ES-I3 (cell line): ENCODE results near the gene AFF2.

ENCODE experiments used
- H3K36me3 ChIP-seq: 2 replicates; pipeline ENCODE4 v1.6.1; 2013; ENCODE audit warnings: mild to moderate bottlenecking, low read length, control low read depth, moderate library complexity; ENCODE audit not compliant: insufficient read depth
- H3K4me1 ChIP-seq: 2 replicates; pipeline ENCODE4 v1.6.1; 2013; ENCODE audit warnings: mild to moderate bottlenecking, control low read depth, low read length; ENCODE audit not compliant: insufficient read depth
- H3K9ac ChIP-seq: 2 replicates; pipeline ENCODE4 v1.6.1; 2013; ENCODE audit warnings: low read depth, mild to moderate bottlenecking, low read length, moderate library complexity
- H3K9me3 ChIP-seq: 2 replicates; pipeline ENCODE4 v1.6.1; 2013; ENCODE audit warnings: mild to moderate bottlenecking, low read length, moderate library complexity; ENCODE audit not compliant: control insufficient read depth, insufficient read depth

AFF2 gene

DNA sequence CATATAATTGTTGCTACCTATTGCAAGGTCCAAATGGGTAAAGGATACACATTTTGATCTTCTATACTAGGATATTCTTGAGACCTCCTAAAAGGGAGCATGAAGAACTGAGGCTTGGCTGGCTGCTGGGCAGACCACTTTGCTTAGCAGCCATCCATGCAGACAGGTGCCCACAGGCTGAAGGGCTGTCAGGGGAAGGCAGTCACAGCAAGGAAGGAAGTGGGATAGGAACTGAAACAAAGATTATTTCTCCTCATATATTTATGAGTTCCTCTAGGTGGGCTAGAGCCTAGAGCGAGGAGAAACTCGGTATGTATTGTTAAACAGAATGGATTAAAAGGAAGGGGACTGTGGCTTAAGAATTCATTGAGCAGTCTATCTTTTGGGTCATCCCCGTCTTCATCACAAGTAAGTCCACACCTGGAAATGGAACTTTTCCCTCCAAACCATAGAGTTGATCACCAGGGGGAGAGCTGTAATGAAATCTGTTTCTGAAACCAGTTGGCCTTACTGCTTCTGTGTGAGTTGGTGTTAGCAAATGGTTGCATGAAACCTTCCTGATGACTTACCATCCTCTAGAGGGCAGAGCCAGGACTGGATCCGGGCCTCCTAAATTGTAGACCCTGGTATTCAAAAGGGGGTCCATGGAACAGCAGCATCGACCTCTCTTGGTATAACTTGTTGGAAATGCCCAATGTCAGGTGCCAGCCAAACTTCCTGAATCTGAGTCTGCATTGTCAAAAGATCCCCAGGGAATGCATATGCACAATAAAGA lies 42.3 kb downstream of the AFF2 start:
- Histone ChIP-seq H3K4me1 (peaks cover 24% of the 10 kb centered on the region), H3K9ac (no peak overlapping the region)

DNA sequence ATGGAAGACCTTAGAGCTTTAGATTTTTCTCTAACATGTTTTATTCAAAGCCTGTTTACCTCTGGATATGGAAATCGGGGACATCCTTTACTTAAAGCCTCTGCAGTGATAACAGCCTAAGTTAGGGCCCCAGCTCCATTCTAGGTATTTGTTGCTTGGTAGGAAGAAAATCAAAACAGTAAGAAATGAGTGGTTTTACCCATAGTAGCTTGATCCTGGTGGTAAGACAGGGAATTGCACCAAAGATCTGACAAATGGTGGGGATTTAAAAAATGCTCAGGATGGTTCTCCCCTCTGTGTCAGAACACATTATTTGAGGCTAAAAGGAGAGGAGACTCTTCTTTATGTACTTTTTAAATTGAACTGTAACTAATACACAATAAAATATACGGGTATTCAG lies 52.4 kb downstream of the AFF2 start:
- Histone ChIP-seq H3K4me1 (no peaks in the 10 kb centered on the region; the same call in 1 of the 2 replicates), H3K9me3 (no peaks in the 10 kb centered on the region), H3K9ac (no peak overlapping the region), H3K36me3 (no peaks in the 10 kb centered on the region)

More for the DNA sequence above, 42.3 kb downstream of the AFF2 start:
- Histone ChIP-seq H3K36me3 (no peaks in the 10 kb centered on the region), H3K9me3 (no peaks in the 10 kb centered on the region)

DNA sequence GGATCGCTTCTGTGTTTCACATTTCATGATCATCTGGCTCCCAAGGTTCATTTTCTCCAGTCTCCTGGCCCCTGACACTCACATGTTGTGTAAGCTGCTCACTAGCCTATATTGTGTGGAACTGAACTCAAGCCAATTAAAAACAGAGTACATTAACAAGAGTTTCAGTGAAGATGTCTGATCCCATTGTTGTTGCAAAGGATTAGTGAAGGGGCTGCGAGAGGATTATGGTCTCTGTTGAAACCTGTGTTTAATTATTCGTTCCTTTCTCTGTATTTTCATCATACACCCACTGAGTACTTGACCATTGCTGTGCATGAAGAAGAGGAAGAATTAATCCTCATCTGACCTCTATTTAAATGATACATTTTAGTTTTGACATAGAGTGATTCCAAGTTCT lies 54.7 kb downstream of the AFF2 start:
- H3K36me3 ChIP-seq: no peaks in the 10 kb centered on the region
- H3K9ac ChIP-seq: no peak overlapping the region
- no peaks in the 10 kb centered on the region for H3K9me3 ChIP-seq
- no peaks in the 10 kb centered on the region; the same call in 1 of the 2 replicates for H3K4me1 ChIP-seq

DNA sequence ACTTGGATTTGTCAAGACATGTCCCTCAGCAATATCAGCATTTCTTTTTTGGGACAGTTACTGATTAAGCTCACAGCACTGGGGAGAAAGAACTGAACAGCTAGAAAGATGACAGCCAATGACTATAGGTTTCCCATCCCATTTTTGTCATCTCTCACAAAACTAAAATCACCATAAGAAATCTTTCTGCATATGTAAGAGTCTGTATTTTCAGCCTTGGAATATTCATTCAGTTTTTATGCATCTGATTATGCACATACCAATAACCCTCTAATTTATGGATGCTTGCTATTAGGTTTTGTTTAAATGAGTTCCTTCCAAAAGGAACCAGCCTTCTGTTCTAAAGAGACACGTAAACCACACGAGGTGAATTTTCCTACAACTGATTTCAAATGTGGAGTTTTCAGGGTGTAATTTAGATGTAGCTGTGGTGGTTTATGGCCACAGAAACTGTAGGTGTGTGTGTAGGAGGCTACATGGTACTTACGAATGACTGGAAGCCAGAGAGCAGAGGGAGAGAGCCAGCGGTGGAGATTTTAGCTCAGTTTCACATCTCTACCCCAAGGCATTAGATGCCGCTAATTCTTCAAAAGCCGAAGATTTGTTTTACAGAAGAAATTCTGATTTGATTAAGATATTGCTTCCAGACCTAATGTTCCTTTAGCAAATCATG lies 55.3 kb downstream of the AFF2 start:
- H3K9me3 ChIP-seq: no peaks in the 10 kb centered on the region
- H3K36me3 ChIP-seq: no peaks in the 10 kb centered on the region
- no peaks in the 10 kb centered on the region; the same call in 1 of the 2 replicates for H3K4me1 ChIP-seq
- H3K9ac ChIP-seq: no peak overlapping the region

DNA sequence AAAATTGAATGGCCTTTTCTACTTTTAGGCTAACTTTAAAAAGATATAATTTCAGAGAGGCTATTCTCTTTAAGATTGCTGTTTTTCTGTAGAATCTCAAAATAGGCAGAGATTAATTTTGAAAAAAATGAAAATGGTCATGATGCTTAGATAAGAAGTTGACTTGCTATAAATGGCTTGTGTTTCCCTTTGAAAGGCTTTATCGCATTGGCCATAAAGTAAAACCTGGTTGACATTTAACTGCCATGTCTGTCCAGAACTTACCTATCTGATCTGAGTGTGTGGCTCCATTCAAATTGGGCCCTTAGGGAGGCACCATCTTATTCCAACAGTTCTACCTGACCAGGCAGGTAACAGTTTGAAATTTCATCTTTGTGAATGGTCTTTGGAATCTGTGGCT lies 56.1 kb downstream of the AFF2 start:
- Histone ChIP-seq H3K9ac (no peak overlapping the region), H3K4me1 (no peaks in the 10 kb centered on the region; the same call in 1 of the 2 replicates), H3K36me3 (no peaks in the 10 kb centered on the region), H3K9me3 (no peaks in the 10 kb centered on the region)

DNA sequence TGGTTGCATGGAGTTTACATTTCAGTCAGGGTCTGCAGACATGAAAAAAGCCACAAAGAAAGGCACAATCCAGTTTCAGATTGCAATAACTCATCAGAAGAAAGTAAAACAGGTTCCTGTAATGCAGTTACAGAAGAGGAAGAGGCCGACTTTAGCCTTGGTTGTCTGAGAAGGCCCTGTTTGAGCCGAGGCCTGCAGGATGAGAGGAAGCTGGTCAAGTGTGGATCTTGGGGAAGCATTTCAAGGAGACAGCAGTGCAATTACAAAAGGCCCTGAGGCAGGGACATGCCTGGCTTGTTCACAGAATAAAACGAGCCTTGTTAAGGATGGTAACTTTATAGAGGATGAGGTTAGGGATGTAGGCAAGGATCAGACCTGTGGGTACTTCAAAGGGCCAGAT lies 62.4 kb downstream of the AFF2 start:
- H3K36me3 ChIP-seq: no peaks in the 10 kb centered on the region
- peaks cover 18% of the 10 kb centered on the region for H3K4me1 ChIP-seq
- H3K9me3 ChIP-seq: no peaks in the 10 kb centered on the region
- no peak overlapping the region for H3K9ac ChIP-seq

DNA sequence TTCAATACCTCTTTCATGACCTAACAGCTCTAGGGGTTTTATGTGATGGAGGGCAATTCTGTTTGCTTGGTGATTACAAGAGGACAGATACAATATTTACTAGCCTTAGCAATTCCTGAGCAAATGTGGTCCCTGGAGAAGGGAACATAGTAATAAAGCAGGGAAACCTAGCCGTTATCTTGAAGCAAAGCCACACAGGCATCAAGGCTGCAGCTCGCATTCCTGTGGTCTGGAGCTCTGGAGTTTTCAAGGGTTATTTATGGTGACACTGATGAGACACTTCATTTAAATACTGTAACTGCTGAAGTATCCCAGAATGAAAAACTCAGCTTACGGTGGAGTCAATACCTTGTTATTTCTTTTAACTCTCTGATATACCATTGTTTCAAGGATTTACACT lies 66.8 kb downstream of the AFF2 start:
- Histone ChIP-seq H3K36me3 (no peaks in the 10 kb centered on the region), H3K9ac (no peak overlapping the region), H3K4me1 (peaks cover 18% of the 10 kb centered on the region), H3K9me3 (no peaks in the 10 kb centered on the region)

DNA sequence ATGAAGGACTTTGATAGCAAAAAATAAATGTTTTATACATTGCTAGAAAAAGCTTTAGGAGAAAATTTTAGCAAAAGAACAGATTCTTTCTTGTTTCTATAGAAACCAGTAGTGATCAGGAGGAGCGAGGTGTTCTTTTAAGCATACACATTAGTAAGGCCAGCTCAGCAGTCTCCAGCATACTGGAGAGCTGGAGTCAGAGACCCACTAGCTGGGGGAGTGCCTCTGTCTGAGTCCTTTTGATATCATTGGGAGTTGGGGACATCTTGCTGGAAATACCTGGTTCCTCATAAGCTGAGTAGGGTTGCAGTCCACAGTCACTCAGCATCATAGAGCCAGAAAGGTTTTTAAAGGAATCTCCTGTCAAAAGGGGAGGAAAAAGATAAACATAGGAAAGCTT lies 67.4 kb downstream of the AFF2 start:
- Histone ChIP-seq H3K9ac (no peak overlapping the region), H3K36me3 (no peaks in the 10 kb centered on the region), H3K4me1 (peaks cover 17% of the 10 kb centered on the region), H3K9me3 (no peaks in the 10 kb centered on the region)

DNA sequence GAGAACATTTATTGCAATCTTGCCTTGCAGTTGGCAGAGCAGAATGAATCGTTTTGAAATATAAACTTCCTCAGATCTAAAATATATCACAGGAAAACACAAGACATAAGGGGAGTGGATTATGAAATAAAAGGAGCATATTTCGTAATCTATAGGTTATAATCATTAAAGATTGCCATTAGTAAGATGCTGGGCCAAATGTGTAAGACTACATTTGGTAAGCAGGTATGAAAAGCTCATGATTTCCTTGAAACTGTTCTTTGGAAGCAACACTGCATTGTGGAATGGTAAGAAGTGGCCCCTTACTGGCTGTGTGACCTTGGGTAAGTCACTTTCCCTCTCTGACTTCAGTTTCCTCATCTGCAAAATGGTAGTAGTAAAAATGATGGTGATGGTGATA lies 68.3 kb downstream of the AFF2 start:
- Histone ChIP-seq H3K9ac (no peak overlapping the region), H3K36me3 (no peaks in the 10 kb centered on the region), H3K9me3 (no peaks in the 10 kb centered on the region), H3K4me1 (peaks cover 9% of the 10 kb centered on the region; the same call in 1 of the 2 replicates)

DNA sequence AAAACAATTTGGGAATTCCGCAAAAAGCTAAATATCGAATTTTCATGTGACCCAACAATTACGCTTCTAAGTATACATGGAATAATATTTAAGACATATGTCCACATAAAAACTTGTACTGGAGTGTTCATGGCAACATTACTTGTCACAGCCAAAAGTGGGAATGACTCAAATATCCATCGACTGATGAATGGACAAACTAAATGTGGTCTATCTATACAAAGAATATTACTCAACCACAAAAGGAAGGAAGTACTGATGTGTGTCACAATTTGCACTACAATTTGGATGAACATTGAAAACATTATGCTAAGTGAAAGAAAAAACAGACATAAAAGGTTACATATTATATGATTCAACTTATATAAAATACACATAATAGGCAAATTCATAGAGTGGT lies 71.9 kb downstream of the AFF2 start:
- peaks cover 9% of the 10 kb centered on the region; the same call in 1 of the 2 replicates for H3K4me1 ChIP-seq
- no peaks in the 10 kb centered on the region for H3K36me3 ChIP-seq
- no peak overlapping the region for H3K9ac ChIP-seq
- no peaks in the 10 kb centered on the region for H3K9me3 ChIP-seq

DNA sequence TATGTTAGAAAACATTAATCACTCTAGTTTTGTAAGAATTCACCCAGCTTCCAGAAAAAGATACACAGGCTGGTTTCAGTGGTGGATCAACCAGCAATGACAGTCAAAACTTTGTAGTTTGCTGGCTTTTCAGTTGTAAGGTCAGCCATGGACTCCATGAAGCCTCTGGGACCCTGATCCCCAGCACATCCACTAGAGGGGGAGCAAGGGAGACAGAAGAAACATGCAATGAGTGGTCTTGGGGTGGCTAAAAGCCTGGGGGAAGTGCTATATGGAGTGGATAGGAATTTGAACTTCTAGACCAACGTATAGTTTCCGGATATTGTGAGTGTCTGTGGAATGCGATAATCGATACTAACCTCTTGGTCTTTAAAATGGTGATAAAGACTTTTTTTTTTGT lies 72.7 kb downstream of the AFF2 start:
- H3K36me3 ChIP-seq: no peaks in the 10 kb centered on the region
- H3K4me1 ChIP-seq: peaks cover 5% of the 10 kb centered on the region; the same call in 1 of the 2 replicates
- no peak overlapping the region for H3K9ac ChIP-seq
- no peaks in the 10 kb centered on the region for H3K9me3 ChIP-seq

DNA sequence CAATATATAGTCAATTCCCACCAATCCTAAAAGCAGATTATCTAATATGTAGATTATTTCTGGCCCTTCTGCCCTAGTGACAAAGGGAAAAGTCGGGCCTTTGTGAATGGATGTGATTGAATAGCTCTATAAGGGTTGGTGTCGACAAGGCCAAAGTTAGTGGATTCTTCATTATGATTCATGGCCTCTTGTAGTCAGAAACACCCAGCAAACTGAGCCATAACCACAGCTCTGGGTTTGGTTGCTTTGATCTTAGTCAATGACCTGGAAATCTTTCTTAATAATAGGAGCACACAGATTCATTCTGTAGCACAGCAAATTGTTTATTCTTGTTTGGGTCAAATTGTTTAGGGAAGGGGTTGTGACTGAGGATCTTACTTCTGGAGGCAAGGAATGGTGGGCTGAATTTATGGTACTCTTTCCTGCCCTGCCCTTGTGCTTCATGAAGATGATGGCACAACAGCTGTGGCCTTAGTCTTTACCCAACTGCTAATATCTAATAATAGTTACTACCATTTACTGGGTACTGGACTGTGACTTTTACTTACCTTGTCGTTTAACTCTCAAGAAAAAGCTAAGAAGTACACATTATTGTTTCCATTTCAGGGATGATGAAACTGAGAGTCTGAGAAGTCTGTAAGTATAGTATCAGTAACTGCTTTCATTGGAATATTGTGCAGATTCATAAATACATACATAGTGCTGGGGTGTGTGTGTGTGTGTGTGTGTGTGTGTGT lies 74.0 kb downstream of the AFF2 start:
- peaks cover 5% of the 10 kb centered on the region; the same call in 1 of the 2 replicates for H3K4me1 ChIP-seq
- H3K36me3 ChIP-seq: no peaks in the 10 kb centered on the region
- H3K9ac ChIP-seq: no peak overlapping the region
- no peaks in the 10 kb centered on the region for H3K9me3 ChIP-seq

DNA sequence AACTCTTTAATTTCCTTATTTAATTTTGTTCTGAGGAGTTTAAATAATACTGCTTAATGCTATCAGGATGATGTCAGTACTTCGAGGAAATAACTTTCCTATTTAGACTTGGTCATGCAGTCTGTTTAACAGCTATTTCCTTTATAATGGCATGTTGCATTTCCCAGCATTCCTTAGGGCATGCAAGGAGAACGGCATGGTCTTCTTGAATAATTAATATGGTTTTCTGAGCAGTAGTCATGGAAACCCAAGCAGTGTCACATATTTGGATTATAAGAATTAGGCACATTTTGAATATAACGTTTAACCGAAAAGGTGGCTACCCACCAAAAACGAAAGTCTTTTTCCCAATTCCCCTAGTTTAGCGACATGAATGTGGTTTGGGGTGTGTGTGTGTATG lies 76.0 kb downstream of the AFF2 start:
- H3K4me1 ChIP-seq: peaks cover 5% of the 10 kb centered on the region; the same call in 1 of the 2 replicates

DNA sequence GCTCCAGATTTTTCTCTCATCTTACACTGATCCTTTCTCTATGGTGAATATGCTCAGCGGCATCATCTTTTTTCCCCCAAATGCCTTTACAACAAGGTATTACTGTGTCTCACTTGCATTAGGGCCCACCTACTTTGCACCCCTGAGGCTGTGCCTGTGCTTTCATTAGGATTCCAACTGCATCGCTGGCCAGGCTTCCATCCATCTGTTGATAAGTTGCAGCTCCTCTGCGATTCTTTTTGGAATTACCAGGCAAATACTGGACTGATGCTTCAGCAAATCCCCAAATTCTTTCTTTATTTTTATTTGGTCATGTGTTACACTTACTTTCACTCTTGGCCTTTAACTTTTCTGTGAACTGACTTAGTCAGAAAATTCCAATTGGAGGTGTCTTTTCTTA lies 77.3 kb downstream of the AFF2 start:
- H3K36me3 ChIP-seq: no peaks in the 10 kb centered on the region
- no peaks in the 10 kb centered on the region for H3K9me3 ChIP-seq
- peaks cover 5% of the 10 kb centered on the region; the same call in 1 of the 2 replicates for H3K4me1 ChIP-seq
- no peak overlapping the region for H3K9ac ChIP-seq

More for the DNA sequence above, 76.0 kb downstream of the AFF2 start:
- no peaks in the 10 kb centered on the region for H3K9me3 ChIP-seq
- H3K36me3 ChIP-seq: no peaks in the 10 kb centered on the region
- no peak overlapping the region for H3K9ac ChIP-seq
